ENCODE measurements around the gene STARD3. TPM values are rescaled to one million over a fixed set of nuclear protein-coding genes. Genes with fewer than 3 reads are reported as not detected.

STARD3 gene
- total RNA-seq, 1 donor from 2014 or later = 78.2 TPM

GRCh38 chr17:39687546-39688474 lies 50.9 kb downstream of the STARD3 start, which contains the start of gene PGAP3:
Gene PGAP3, minus strand, starts transcription at chr17:39688057. Its CDS starts 43 bp downstream, at chr17:39688014.
- ATAC-seq = peak; percentile 95
- peaks cover 14% of the 10 kb centered on the region for H3K36me3 ChIP-seq
- H3K27ac ChIP-seq = peak within 1 kb of the TSS; percentile 91
- no peaks in the 10 kb centered on the region for H3K27me3 ChIP-seq
- DNase-seq = peak; percentile 95
- TF ChIP-seq CTCF (IDR thresholded peaks at IDR 0.05) = no peak
- H3K4me3 ChIP-seq = peak within 1 kb of the TSS; percentile 79
- no peaks in the 10 kb centered on the region for H3K9me3 ChIP-seq
- intact Hi-C loops (cut with DNase I) = no loop called here
- H3K4me1 ChIP-seq = peaks cover 16% of the 10 kb centered on the region

GRCh38 chr17:39688475-39688835 lies 51.5 kb downstream of the STARD3 start:
- Histone ChIP-seq H3K27me3 (no peaks in the 10 kb centered on the region), H3K4me1 (peaks cover 16% of the 10 kb centered on the region), H3K4me3 (peak overlapping the region; percentile 79), H3K36me3 (peaks cover 9% of the 10 kb centered on the region), H3K9me3 (no peaks in the 10 kb centered on the region), H3K27ac (peak overlapping the region; percentile 91)
- ATAC-seq (no peak), DNase-seq (no peak)
- intact Hi-C loops (cut with DNase I) = no loop called here
- no peak for TF ChIP-seq CTCF (IDR thresholded peaks at IDR 0.05)

- H3K36me3 ChIP-seq = peaks cover 9% of the 10 kb centered on the region
- DNase-seq (no peak), ATAC-seq (no peak)
- no peak for TF ChIP-seq CTCF (IDR thresholded peaks at IDR 0.05)
- no peak overlapping the region for H3K27ac ChIP-seq
- intact Hi-C loops (cut with DNase I) = no loop called here
- no peaks in the 10 kb centered on the region for H3K9me3 ChIP-seq
- no peaks in the 10 kb centered on the region for H3K27me3 ChIP-seq
- no peak overlapping the region for H3K4me3 ChIP-seq
- peaks cover 16% of the 10 kb centered on the region for H3K4me1 ChIP-seq
Observed at GRCh38 chr17:39688945-39689344, 52.0 kb downstream of the STARD3 start.

- intact Hi-C loops (cut with DNase I) = no loop called here
- Histone ChIP-seq H3K36me3 (no peaks in the 10 kb centered on the region), H3K27me3 (no peaks in the 10 kb centered on the region), H3K27ac (no peak overlapping the region), H3K4me1 (peaks cover 5% of the 10 kb centered on the region), H3K9me3 (no peaks in the 10 kb centered on the region), H3K4me3 (no peak overlapping the region)
- no peak for DNase-seq
- no peak for TF ChIP-seq CTCF (IDR thresholded peaks at IDR 0.05)
- ATAC-seq = no peak
Observed at GRCh38 chr17:39694593-39694992, 57.6 kb downstream of the STARD3 start.

GRCh38 chr17:39695089-39695474 lies 58.1 kb downstream of the STARD3 start:
- H3K27me3 ChIP-seq = no peaks in the 10 kb centered on the region
- H3K4me1 ChIP-seq = peaks cover 5% of the 10 kb centered on the region
- DNase-seq (peak; percentile 23), ATAC-seq (no peak)
- intact Hi-C loops (cut with DNase I) = no loop called here
- H3K9me3 ChIP-seq = no peaks in the 10 kb centered on the region
- no peaks in the 10 kb centered on the region for H3K36me3 ChIP-seq
- no peak overlapping the region for H3K27ac ChIP-seq
- no peak overlapping the region for H3K4me3 ChIP-seq
- TF ChIP-seq CTCF (IDR thresholded peaks at IDR 0.05) = no peak

All from upper lobe of right lung (tissue), 1 donor.